Testis (tissue), 3 donors: Measurements from ENCODE around the gene NBAS. TPM values are rescaled to one million over a fixed set of nuclear protein-coding genes. Genes with fewer than 3 reads are reported as not detected.
"Not testable (repeated sequence)": the region's sequence is repeated elsewhere in the genome, so short reads cannot be mapped to it uniquely, and the experiment has no call there.

Experiments used
- DNase-seq: peaks from one replicate; pipeline ENCODE4 v3.0.0-alpha.2; 2019
- H3K27ac ChIP-seq, 2 donors: fragments of 200-600 bp; sonication (generic); one replicate each; pipeline ENCODE4 v1.5.1; 2019
- H3K27me3 ChIP-seq: fragments of 200-600 bp; sonication (generic); one replicate; pipeline ENCODE4 v1.5.1; 2019
- H3K36me3 ChIP-seq: fragments of 200-600 bp; sonication (generic); one replicate; pipeline ENCODE4 v1.5.1; 2017; ENCODE audit warnings: low read depth; ENCODE audit errors: missing control alignments
- H3K4me1 ChIP-seq: fragments of 200-600 bp; sonication (generic); one replicate; pipeline ENCODE4 v1.5.1; 2019
- H3K4me3 ChIP-seq, 2 donors: fragments of 200-600 bp; sonication (generic); one replicate each; pipeline ENCODE4 v1.5.1; 2017 to 2019
- H3K9me3 ChIP-seq: fragments of 200-600 bp; sonication (generic); one replicate; pipeline ENCODE4 v1.5.1; 2017
- POLR2A ChIP-seq: fragments of 450-650 bp; IDR thresholded peaks from one replicate; pipeline ENCODE4 v1.6.1; 2017; ENCODE audit warnings: antibody characterized with exemption, mild to moderate bottlenecking, moderate library complexity
- WGBS, 2 donors: methylation state at CpG; one replicate each; pipeline ENCODE4 v1.1.5; 2018; 5-methylcytosine and 5-hydroxymethylcytosine counted together
- intact Hi-C: fragments of 100-400 bp; cut with DNase I; formaldehyde crosslinking; loops from one replicate; pipeline ENCODE4 v1.15.1; 2023; ENCODE audit warnings: low total_unique reads
- polyA plus RNA-seq: library from polyadenylated mRNA; stranded (reverse); fragments of 350-450 nt; fragmentation: Illumina TruSeq; extraction: RNeasy Lipid Tissue Mini Kit (QIAGEN cat#74804); gene quantifications from one replicate; pipeline ENCODE4 v1.2.3, GENCODE V29; 2014; ENCODE audit warnings: low read depth, low replicate concordance; ENCODE audit not compliant: insufficient read depth
- total RNA-seq, 2 donors: library from RNA; depleted of rRNA; stranded (reverse); fragments of >200 nt; gene quantifications; one replicate each; pipeline ENCODE4 v1.2.3, GENCODE V29; 2016
- TF ChIP-seq, protein P1 (sequence below), 3 experiments: fragments of 450-650 bp in 2 of 3; fragments of 200-600 bp in 1 of 3; sonication (generic) in 1 of 3; IDR thresholded peaks; one replicate each; pipeline ENCODE4 v1.5.1; 2016 to 2019; ENCODE audit warnings: antibody characterized with exemption in 3 of 3, mild to moderate bottlenecking in 2 of 3, moderate library complexity in 1 of 3

Gene NBAS
- total and polyA plus RNA-seq, 3 donors from 2014 or later = 75.8 to 84.2 (median 79.7) TPM

DNA sequence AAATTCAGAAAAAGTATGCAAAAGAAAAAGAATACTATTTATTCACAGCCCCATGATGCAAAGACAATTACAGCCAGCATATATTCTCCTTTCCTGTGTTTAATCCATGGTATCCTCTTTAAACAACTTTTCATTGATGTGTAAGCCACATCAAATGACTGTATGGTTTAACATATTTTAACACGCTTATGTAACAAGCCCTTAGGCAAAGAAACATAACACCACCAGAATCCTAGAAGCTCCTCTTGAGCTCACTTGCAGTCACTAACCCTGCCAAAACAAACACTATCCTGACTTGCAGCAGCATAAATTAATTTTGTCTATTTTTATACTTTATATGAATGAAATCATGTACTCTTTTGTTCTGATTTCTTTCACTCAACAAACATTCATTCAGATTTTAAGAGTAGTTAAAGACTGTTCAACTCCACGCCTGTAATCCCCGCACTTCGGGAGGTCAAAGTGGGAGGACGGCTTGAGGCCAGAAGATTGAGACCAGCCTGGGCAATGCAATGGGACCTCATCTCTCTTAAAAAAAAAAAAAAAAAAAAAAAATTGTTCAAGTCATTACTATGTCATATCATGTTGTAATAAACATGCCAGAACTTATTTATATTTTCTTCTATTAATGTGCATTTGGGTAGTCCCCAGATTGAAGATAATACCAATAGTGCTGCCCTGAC lies 226.3 kb downstream of the NBAS start:
- Histone ChIP-seq H3K9me3 (no peaks in the 10 kb centered on the region), H3K27ac (no peak overlapping the region), H3K36me3 (no peaks in the 10 kb centered on the region), H3K4me1 (no peaks in the 10 kb centered on the region), H3K4me3 (no peak overlapping the region), H3K27me3 (no peaks in the 10 kb centered on the region)
- WGBS, 2 donors = 85 to 91% methylated on average over 5 of the region's 5 CpGs
- intact Hi-C loops = no loop called here
- TF ChIP-seq, protein P1, sequence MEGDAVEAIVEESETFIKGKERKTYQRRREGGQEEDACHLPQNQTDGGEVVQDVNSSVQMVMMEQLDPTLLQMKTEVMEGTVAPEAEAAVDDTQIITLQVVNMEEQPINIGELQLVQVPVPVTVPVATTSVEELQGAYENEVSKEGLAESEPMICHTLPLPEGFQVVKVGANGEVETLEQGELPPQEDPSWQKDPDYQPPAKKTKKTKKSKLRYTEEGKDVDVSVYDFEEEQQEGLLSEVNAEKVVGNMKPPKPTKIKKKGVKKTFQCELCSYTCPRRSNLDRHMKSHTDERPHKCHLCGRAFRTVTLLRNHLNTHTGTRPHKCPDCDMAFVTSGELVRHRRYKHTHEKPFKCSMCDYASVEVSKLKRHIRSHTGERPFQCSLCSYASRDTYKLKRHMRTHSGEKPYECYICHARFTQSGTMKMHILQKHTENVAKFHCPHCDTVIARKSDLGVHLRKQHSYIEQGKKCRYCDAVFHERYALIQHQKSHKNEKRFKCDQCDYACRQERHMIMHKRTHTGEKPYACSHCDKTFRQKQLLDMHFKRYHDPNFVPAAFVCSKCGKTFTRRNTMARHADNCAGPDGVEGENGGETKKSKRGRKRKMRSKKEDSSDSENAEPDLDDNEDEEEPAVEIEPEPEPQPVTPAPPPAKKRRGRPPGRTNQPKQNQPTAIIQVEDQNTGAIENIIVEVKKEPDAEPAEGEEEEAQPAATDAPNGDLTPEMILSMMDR (IDR thresholded peaks at IDR 0.05) = no peak
- TF ChIP-seq POLR2A = no peak
- no peak for DNase-seq

GRCh38 chr2:15331787-15332186 lies 229.3 kb downstream of the NBAS start:
- Histone ChIP-seq H3K27ac (no peak overlapping the region), H3K4me1 (no peaks in the 10 kb centered on the region), H3K9me3 (no peaks in the 10 kb centered on the region), H3K36me3 (no peaks in the 10 kb centered on the region), H3K27me3 (no peaks in the 10 kb centered on the region), H3K4me3 (no peak overlapping the region)
- TF ChIP-seq POLR2A = no peak
- TF ChIP-seq, protein P1 (IDR thresholded peaks at IDR 0.05) = no peak
- no peak for DNase-seq
- 79 to 81% methylated on average over 2 of the region's 2 CpGs for WGBS, 2 donors
- intact Hi-C loops = no loop called here

- H3K36me3 ChIP-seq = no peaks in the 10 kb centered on the region
- intact Hi-C loops = no loop called here
- H3K4me3 ChIP-seq = no peak overlapping the region
- H3K4me1 ChIP-seq = no peaks in the 10 kb centered on the region
- H3K27me3 ChIP-seq = no peaks in the 10 kb centered on the region
- WGBS, 2 donors = 94 to 98% methylated on average over 1 of the region's 1 CpG
- no peaks in the 10 kb centered on the region for H3K9me3 ChIP-seq
- H3K27ac ChIP-seq = no peak overlapping the region
- no peak for DNase-seq
- TF ChIP-seq POLR2A = no peak
- TF ChIP-seq, protein P1 (IDR thresholded peaks at IDR 0.05) = no peak
Measured at GRCh38 chr2:15325296-15325695, 235.8 kb downstream of the NBAS start.

DNA sequence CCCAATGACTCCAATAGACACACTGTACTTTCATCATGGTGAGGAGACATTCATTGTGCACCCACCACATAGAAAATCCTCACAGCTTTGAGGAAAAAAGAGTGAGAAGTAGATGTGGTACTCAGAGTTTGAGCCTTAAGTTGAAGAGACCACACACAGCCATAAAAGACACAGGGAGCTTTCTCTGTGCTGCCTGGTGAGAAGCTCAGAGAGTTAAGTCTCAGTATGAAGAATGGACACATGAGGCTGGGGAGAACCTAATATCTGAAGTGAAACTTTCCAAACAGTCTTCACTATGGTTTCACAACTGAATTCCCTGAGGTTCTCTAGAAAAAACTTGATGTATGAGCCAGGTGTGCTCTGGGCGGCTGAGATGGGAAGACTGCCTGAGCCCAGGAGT lies 237.9 kb downstream of the NBAS start:
- Histone ChIP-seq H3K36me3 (no peaks in the 10 kb centered on the region), H3K4me1 (no peaks in the 10 kb centered on the region), H3K4me3 (no peak overlapping the region), H3K27ac (no peak overlapping the region), H3K9me3 (no peaks in the 10 kb centered on the region), H3K27me3 (no peaks in the 10 kb centered on the region)
- intact Hi-C loops = no loop called here
- TF ChIP-seq POLR2A = no peak
- TF ChIP-seq, protein P1 (IDR thresholded peaks at IDR 0.05) = no peak
- WGBS, 2 donors = 94 to 100% methylated on average over 1 of the region's 1 CpG
- DNase-seq = no peak

GRCh38 chr2:15321481-15321880 lies 239.7 kb downstream of the NBAS start:
- not testable (repeated sequence) for H3K36me3 ChIP-seq, H3K4me3 ChIP-seq
- 85 to 94% methylated on average over 4 of the region's 4 CpGs for WGBS, 2 donors

More at GRCh38 chr2:15321481-15321880, 239.7 kb downstream of the NBAS start:
- H3K9me3 ChIP-seq, H3K27ac ChIP-seq, intact Hi-C loops, H3K4me1 ChIP-seq, H3K27me3 ChIP-seq, DNase-seq: not testable (repeated sequence)
